Stimulated activated CD4-positive, alpha-beta T cell treated with anti-CD3 and anti-CD28 coated beads, Interleukin-2, amount 100 ng/mL, for 48 hours (primary cell): ENCODE results near the gene MRPS23.
A peak's percentile ranks its signal among the peaks of the same experiment; 100 is the strongest.

Source experiments
- DNase-seq, 2 donors: peaks; one replicate each; pipeline ENCODE4 v3.0.0-alpha.2; 2020

Gene MRPS23

DNA sequence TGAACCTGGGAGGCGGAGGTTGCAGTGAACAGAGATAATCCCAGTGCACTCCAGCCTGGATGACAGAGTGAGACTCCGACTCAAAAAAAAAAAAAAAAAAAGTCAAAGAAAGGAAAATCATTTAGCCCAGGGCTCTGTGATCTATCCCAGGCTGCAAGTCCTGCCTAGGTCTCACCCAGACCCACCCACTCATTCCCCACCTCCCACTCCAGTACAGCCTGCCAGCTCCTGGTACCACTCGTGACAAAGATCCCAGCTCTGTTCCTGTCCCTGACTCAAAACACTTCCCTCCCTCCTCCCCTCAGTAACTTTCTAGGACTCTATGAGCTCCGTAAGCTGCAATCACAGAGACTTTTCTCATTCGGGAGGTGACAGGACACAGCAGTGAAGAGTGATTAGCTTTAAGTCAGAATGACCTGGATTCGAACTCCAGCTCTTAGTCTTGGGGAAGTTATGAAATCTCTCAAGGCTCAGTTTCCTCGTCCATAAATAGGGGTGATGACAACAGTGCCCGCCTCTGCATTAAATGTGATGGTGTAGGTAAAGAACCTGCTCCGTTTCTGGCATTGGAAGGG is 28.0 kb upstream of the MRPS23 start:
- no peak for DNase-seq

DNA sequence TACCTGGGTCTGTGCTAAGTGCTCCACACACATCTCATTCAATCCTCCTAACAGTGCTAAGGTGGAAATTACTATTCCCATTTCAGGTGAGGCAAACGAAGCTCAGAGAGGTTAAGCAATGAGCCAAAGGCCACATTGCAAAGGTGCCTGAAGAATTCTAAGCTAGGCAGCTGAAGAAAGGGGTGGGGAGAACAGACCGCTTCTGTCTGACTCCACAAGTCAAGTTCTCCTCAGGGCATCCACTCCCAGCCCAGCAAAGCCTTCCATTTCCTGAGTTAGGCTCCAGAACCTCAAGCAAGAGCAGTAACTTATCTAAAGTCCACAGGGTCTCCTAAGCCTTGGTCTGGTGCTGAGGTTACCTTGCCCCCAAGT is 27.0 kb upstream of the MRPS23 start:
- DNase-seq, result no peak

DNA sequence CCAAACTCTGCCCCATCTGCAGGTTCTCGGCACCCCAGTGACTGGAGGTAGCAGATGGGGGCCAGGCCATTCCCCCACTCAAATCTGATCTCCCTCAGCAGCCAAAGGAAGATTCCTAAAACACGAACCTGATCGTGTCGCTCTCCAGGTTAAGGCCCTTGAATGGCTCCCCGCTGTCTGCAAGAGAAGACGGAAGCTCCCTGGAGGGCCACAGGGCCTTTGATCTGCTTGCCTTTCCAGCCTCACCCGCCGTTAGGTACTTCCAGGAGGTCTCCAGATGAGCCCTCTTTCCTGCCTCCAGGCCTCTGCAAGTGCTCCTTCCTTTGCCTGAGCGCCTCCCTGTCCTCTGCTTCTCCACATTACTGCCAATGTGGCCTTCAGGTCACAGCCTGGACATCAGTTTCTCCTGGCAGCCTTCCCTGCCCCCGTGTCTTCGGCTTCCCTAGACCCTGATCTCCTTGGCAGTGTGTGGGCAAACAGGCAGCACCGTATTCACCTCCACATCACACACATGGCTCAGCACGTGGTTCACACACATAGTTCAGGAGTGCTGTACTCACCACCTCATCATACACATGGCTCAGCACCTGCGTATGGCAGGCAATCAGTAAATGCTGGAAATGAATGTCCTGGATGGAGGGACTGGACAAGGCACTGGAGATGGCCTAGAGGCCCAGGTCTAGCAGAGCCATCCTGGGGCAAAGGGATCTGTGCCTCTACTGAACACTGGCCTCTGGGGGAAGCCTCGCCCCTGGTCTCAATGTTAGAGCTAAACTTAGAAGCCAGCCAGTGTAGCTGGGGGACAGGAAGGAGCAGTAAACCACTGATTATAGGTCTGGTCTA is 26.4 kb upstream of the MRPS23 start:
- DNase-seq, result no peak

DNA sequence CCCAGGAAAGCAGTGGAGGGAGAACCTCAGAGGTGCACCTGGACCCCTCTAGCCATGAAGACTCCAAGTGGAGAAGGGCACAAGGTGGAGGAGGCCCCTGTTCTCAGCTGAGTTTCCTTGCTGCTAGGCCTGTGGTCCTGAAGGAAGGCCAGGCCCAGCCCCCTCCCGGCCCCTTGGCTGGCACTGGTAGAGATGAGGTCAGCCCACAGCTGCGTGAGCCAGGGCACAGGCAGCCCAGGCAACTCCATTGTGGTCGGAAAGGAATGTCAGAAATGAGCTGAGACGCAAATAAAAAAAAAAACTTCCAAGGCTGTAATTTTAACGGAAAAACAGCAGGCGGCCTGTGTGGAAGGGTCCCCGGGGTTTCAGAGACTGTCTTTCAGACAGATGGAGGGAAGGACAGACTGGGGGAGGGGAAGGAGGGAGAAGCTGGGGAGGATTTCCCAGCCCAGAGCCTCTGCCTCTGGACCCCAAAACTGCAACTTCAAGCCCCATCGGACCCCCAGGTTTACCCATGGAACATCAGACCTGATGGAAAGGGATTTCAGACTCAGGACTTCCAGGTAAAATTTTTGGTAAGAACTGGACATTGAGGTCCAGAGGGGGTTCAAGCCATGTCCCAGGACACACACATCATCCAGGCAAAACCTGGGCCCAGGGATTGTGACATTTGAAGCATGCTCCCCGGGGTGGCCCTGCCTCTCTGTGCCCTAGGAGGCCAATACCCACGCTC is 25.6 kb upstream of the MRPS23 start:
- no peak for DNase-seq

DNA sequence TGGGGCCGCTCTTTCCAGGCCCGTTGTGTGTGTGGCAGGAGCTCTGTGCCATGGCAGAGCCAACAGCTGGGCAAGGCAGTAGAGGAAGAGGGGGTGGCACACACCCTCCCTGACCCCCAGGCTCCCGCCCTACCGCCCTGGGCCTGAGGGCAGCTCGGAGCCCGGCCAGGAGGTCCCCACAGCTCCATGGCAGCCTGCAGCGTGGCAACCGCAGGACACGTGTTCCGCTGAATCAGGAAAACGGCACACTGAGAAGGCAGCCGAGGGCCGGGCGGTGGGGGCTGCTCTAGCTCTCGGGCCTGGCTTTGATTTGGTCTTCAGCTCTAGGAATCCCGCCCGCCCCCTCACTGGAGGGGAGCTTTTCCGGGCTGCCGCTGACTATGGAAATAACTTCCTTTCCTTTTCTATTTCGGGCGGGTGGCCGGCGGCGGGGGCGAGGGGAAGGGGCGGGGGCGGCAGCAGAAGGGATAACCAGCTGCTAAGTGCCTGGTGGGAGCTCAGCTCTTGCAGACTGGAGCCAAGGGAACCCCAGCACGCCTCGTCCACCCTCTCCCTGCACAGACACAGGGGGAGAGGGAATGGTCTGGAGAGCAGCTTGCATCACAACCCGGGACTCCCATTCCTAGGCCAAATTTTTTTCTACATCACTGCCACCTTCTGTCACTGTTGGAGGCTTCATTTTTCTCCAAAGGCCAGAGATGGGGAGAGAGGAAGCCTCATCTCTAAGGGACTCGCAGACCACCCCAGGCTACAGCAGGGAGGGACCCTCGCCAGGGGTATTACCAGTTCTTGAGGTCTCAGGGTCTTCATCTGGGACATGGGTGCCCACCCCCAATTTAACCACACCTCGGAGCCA is 24.8 kb upstream of the MRPS23 start:
- DNase-seq, result peak; percentile 16 to 26

DNA sequence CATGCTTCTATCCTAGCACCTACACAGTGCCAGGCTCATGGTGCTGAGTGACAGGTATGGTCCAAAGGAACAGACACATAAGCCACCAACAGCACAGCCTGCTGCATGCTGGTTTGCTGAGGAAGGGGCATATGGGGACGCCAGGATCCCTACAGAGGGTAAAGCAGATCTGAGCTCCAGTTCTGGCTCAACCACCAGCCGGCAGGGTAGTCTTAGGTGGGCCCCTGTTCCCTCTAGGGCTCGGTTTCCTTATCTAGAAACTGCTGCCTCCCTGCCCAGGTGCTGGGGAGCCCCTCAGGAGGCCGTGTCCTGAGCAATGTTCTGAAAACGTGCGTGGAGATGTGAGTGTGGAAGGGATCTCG is 24.2 kb upstream of the MRPS23 start:
- DNase-seq, result no peak

DNA sequence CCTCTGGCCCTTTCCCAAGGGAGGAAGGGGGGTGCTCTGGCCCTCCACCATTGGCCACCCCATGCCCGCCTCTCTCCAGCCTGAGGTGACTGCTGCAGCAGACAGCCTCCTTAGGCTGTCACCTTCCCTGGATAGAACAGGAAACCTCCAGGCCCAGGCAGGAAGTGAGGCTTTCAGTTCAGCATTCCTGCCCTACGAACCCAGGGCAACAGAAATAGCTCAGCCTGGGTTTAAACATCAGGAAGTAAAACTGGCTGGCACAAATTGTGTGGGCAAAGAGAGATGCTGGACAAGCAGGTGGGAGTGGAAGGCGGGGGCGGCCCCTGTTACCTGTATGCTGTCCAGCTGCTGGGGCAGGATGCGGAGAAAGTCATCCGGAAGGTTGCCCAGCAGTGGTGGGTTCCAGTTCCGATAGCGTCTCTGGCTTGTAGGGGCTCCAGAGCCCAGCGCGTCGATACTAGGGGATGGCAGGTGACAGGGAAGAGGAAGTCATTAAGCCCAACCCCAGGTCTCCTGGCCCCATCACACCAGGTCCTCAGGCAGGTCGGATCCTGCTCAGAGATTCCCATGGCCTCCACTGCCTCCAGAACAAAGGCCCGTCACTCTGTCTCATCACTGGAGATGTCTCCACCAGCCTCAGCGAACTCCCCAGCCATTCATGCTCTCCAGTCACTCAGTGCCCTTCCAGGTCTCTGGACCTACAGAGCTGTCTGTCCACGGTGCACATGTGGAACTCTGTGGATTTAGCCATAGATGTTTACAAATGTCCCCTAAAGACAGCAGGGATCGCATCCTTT is 23.6 kb upstream of the MRPS23 start:
- no peak for DNase-seq

DNA sequence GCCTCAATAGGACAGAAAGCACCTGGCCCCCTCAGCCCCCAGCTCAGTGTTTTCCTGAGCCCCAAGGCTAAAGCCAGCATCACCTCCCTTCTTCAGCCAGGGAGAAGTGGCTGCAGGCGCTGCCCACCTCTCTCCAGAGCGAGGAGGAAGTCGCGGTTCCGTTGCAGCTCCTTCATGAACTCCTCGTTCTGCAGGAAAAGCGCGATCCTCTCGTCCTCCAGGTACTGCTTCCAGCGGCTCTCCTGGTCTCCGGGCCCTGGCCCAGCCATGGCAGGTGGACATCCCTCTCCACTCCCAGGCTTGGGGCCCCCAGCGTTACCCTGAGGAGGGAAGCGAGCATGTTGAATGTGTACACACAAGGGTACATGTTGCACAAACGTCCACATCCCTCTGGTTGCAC is 22.7 kb upstream of the MRPS23 start:
- no peak for DNase-seq

DNA sequence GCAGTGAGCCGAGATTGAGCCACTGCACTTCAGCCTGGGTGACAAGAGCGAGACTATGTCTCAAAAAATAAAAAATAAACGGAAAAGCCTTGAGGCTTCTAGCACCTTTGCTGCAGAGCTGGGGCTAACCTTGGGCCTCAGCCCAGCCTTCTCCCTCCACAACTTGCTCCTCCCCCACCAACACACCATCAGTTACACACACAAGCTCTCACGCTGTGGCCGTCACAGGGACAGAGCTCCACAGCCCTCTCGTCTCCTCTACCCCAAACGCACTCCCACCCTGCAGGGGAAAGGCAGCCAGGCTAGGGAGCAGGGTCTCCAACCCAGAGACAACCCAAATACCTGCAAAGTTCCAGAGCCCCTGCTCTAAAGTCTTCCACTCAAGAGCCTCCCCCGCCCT is 22.0 kb upstream of the MRPS23 start:
- DNase-seq, result no peak

DNA sequence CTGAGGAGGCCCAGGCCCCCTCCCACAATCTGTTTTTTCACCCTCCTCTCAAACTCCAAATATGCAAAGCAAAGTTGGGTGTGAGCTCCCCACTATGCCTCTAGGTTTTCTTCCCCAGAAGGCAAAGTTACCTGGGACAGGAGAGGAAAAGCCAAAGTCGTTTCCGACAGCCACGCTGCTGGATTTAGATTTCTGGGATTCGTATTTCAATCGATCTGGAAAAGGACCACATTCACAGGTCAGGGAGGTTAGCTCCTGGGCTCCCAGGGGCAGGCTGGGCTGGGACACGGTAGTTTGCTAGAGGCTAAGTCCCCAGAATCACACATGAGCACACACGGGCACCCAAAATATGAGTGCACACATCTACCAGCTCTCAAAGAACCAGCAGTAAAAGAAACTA is 21.3 kb upstream of the MRPS23 start:
- DNase-seq, result no peak

DNA sequence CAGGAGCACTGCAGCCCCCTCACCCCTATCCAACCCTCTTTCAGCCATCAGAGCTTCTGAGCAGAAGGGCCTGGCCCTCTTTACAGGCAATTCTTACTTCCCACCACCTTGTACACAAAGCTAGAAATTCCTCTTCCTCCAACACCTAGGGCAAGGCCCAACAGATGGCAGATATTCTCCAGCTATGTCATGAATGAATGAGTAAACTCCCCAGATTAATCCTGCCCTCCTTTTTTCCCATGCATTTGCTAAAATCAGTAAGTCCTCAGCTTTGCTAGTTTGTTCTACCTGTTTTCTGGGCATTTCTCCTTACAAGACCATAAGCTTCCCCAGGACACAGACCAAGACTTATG is 20.4 kb upstream of the MRPS23 start:
- no peak for DNase-seq

DNA sequence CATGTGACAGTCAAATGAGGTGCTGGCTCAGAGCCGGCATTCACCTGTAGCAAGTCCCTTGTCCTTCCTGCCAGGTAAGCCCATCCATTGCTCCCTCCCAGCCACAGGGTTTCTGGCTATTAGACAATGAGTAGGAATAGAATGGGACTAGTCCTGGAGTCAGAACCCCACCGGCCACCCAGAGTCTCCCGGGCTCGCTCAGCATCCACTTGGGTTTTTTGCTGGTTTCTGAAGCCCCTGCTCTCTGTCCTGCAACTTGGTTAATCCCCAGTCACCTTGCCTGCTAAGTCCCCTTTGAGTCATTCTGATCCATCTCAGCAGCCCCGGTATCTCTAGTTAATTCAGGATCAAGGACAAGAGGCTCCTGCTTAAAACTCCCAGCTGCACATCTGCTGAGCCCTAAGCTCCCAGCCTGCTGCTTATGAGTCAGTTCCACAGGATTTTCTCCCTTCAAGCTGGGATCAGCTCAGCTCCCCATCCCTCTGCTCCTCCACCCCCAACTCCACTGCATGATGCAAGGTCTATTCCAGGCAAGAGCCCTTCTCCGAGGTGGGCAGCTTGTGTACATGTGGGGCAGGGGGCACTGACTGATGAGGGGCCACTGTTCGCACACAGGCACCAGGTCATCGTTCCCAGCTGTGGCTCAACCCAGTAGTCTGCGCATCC is 19.9 kb upstream of the MRPS23 start:
- no peak for DNase-seq

DNA sequence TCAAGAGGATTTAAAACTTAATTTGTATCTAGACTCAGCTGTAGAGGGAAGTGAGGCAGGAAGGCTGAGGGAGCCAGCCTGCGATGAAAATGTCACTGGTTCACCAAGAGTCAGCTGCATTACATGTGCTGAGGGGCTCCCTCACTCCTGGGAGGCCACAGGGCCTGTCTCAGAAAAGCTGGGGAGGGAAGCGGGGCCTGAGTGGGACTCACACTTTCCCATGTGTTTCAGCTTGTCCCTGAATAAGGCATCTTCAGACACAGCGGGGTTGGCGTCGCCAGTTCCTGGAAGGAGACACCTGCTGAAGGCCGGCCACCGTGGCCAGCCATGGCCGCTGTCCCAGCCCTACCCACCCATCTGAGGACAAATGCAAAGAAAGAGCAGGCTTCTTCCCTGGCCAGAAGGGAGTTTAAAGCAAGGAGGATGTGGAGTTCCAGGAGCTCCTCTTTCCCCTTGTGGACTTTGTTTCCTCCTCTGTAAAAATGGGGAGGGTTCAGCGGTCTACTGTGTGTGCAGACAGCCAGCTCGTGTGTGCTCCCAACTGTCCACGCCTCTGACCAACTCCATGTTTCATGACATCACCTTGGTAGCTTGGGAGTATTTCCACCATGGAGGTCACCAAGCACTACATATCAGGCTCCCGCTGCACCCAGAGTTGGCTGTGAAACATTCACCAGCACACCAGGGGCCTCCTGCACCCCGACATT is 19.2 kb upstream of the MRPS23 start:
- DNase-seq, result no peak

DNA sequence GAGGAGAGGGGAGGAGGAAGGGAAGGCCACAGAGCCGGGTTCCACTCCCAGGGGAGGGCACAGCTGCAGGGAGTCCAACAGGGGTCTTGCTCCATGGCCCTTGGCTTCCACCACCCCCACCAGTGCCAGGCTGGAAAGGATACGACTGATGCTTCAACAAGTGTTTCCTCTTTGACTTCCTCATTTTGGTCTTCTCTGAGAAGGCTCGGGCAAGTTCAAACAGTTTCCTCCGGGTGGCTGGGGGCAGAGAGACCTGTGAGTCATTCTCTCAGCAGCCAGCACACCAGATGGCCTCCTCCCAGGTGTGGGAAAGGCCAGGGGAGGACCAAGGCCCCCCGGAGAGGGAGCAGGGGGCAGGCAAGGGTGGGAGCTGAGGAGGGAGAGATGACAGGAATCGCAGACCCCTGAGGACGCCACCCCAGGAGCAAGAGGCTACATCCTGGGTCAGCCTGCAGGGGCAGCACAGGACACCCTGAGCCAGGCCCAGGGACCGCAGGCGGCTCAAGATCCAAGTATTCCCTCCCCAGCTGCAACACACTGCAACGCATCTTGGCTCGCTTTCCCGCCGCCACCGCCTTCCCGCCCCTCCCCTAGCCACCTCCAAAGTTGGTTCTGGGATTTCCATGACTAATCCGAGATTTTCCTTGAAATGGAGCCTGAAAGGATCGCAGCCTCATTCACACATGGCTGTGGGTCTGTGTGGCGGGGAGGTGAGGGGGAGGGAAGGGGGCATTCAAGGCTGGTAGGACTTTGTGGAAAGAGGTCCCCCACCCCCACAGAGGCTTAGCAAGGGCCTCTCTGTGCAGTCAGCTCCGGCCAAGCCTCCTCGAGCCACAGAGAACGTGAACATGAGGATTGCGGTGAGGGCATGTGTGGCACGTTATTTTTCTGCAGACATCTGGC is 18.4 kb upstream of the MRPS23 start:
- no peak for DNase-seq

DNA sequence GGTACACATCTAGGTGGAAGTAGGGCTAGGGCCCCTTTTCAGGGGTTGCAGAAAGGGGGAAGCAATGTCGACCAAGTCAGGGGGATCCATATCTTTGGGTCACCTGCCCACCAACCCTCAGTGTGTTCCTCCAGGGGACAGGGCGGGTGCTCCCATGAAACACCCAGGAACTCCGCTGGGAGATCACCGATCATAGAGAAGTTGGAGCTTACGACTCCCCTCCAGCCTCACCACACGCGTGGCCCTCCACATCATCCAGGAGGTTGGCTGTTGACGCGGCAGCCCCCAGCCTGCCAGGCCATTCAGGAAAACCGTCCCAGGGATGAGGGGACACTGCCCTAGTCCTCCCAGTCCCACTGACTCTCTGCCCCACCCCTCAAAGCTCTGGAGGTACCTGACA is 17.3 kb upstream of the MRPS23 start:
- DNase-seq, result no peak

DNA sequence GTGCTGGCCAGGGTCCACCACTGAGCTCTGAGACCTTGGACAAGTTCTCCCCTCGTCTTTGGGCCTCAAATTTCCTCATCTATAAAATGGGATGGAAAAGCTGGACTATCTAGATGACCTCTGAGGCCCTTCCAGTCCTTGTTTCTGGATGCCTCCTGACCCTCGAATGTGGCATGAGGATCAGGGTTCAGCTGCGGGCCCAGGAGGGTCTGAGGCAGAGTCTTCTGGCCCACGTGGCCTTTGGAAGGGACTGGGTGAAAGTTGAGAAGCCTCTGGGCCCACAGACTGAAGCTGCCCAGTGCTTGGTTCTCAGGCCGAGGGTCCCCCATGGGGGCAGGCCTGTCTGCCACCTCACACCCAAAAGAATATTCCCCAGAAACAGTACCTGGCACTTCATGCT is 16.9 kb upstream of the MRPS23 start:
- DNase-seq, result no peak

DNA sequence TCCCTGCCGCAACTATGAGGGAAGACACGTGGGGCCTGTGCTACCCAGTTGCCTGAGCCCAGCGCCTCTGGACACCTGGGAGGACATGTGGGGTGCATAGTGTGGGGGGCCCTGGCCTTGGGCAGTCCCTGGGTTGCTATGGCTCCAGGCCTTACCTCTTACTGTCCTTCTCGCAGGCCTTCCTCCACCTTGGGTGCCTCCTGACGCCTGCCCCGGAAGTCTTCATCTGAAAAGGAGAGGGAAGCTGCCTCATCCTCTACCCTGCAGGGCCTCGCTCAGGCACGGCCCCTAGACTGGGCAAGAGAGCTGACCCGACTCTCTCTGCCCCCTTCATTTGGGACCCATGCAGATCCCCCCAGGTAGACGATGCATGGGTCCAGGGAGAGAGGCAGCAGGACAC is 16.5 kb upstream of the MRPS23 start:
- DNase-seq, result no peak

DNA sequence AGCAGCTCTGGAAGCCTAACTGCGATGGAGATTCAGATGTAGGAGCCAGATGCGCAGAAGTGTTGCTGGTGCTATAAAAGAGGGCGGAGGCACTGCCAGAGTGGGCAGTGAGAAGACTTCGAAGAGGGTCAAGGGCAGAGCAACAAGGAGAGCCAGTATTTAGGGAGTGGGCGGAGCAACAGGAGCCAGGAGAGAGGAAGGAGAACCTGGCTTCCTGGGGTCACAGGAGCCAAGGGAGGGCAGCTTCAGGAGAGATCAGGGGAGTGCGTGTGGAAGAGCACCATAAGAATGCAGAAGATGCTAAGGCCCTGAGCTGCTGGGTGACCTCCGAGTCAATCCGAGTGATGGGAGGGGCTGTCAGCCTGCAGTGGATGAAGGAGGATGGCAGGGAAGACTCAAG is 14.4 kb upstream of the MRPS23 start:
- no peak for DNase-seq

DNA sequence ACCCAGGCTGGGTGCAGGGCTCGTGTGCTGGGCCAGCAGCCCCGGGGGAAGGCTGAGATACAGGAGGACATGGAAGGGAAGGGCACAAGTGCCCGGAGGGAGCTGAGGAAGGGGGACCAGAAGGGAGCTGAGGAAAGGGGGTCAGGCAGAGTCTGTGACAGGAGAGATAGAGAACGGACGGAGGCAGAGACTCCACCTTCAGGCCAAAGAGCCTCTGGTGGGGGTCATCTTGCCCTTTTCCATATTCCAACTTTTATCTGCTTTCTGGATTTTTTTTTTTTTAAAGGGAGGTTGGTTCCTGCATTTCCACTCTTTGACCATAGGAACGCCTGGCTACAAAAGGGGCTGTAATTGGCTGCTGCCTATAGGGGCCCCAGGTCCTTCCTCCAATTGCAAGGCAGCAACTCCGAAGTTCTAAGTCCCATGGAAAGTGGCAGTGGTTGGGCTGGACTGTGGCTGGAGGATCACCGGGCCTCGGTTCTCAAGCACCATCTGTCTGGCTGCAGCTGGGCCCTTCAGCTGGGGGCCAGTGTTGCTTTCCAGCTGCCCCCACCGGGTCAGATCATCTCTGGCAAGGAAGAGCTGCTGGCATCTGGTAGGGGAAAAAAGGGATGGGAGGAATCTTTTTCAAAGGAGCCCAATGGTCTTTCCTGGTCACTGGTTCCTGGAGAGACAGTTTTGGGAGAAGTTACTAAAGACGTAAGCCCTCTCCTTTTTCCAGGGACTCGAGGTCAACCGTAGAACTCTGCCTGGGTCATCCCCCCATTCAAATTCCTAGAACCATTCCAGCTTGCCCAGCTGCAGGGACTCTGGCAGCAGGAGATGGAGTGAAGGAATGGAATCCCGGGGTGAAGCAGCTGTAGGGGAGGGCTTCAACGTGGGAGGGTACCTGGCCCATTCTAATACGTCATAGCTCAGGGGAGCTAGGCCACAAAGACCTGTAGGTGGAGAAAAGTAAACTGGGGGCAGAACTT is 13.1 kb upstream of the MRPS23 start:
- no peak for DNase-seq
